ENCODE data around the gene CPN2. TPM values are rescaled to one million over a fixed set of nuclear protein-coding genes. Genes with fewer than 3 reads are reported as not detected.

Gene CPN2
- polyA plus RNA-seq, 4 donors, result 0.16 to 1.0 (median 0.44) TPM

GRCh38 chr3:194315965-194316361, 35.2 kb downstream of the CPN2 start:
- no peak for DNase-seq (ENCODE audit: low read depth in 4 of 4, low spot score in 3 of 4)

- peak in 1 of 4 donors; percentile 76 for DNase-seq (ENCODE audit: low read depth in 4 of 4, low spot score in 3 of 4)
Measured at GRCh38 chr3:194315088-194315964, 35.8 kb downstream of the CPN2 start.

DNA sequence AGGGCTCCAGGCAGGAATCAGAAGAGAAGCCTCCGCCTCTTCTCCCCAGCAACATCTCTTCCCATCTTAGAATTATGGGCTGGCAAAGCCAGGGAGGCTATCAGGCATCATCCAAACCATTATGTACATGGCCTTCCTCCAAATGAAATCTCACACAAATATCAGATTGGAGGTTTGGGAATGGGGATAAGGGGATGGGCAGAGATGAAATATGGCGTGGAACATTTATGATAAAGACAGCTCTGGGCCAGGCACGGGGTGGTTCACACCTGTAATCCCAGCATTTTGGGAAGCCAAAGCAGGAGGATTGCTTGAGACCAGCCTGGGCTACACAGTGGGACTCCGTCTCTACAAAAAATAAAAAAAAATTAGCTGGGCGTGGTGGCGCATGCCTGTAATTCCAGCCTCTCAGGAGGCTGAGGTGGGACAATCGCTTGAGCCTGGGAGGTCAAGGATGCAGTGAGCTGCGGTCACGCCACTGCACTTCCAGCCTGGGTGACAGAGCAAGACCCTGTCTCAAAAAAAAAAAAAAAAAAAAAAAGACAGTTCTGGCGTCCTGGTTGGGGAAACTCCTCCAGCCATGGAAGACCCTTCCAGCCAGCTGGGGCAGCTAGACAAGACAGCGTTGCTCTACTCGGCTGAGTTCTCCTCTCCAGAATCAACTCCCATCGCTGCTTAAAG, 36.6 kb downstream of the CPN2 start:
- no peak for DNase-seq (ENCODE audit: low read depth in 4 of 4, low spot score in 3 of 4)

GRCh38 chr3:194313560-194314387, 37.4 kb downstream of the CPN2 start:
- DNase-seq (ENCODE audit: low read depth in 4 of 4, low spot score in 3 of 4), result no peak

DNA sequence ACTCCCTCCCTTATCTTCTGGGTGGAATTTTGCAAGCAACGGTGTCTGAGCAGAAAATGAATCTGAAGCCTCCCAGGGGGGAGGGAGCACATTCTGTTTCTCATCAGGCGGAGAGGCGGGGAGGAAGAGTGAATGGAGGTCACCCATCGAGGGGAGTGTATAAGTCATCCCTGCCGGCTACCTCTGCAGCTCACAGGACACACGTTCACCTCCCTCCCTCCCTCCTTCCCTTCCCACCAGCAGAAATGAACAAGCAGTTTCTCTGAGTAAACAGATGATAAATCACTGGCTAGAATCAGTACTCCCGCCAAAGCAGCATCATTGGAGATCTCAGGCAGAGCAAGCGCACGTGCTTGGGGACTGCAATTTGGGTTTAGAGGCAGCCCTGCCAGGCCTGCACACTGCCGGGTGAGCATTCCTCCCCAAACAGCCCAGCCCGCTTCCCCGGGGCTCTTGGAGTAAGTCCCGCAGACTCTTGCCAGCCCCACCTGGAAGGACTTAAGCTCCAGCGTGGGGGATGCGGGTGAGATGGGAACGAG, 38.3 kb downstream of the CPN2 start:
- no peak for DNase-seq (ENCODE audit: low read depth in 4 of 4, low spot score in 3 of 4)

- no peak for DNase-seq (ENCODE audit: low read depth in 4 of 4, low spot score in 3 of 4)
Measured at GRCh38 chr3:194312186-194312742, 38.9 kb downstream of the CPN2 start.

GRCh38 chr3:194311000-194311399, 40.1 kb downstream of the CPN2 start:
- DNase-seq (ENCODE audit: low read depth in 4 of 4, low spot score in 3 of 4), result no peak

- no peak for DNase-seq (ENCODE audit: low read depth in 4 of 4, low spot score in 3 of 4)
Measured at GRCh38 chr3:194310060-194310835, 40.9 kb downstream of the CPN2 start.

DNA sequence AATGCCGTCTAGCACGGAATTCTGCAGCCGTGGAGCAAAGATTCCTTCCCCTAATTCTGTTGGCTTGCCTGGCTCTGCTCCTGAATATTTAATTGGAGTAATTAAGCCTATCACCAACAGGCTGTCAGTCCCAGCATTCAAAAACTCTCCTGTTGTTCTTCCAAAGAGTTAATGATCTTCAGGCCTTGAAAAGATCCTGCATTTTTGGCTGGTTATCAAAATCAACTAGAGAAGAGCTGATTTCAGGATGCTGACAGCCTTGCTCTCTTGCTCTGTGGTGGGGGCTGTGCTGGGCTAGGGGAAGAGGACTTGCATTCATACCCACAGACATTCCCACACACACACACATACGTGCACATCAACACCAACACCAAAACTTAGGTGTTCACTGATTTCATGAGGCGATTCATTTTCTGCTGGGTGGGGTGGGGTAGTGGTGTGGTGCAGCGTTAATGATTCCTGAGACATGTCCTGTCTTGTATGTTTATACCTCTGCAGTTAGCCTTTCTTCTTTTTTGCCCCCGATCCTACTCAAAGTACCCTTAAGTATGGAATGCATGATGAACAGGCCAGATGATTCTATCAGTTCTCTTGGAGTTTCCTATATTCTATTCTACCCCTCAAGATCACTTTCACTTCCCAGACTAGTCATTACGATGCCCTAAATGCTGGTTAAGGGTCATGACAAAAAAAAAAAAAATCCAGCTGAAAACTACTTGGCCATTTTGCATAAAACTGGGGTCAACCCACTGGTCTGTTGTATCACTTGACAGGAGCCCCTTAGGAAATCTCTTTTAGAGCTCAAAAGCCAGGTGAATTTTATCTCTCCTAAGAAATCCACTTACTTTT, 42.3 kb downstream of the CPN2 start:
- no peak for DNase-seq (ENCODE audit: low read depth in 4 of 4, low spot score in 3 of 4)

DNA sequence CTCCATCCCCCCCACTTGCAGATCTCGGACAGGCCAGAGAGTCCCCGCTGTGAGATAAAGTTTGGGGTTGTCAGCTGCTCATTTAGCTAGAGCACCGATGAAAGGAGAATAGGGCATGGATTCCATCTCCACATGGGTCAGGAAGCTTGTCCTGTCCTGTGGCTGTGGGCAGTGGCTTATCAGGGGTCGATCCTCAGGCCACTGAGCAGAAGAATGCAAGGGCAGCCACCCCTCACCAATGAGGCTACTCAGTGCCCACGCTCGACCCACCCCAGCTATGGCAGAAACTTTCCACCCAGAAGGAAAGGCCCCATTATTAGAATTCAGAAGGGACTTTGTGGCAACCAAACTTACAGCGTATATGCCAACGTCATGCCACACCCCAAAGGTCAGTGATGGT, 43.3 kb downstream of the CPN2 start:
- DNase-seq (ENCODE audit: low read depth in 4 of 4, low spot score in 3 of 4), result no peak

DNA sequence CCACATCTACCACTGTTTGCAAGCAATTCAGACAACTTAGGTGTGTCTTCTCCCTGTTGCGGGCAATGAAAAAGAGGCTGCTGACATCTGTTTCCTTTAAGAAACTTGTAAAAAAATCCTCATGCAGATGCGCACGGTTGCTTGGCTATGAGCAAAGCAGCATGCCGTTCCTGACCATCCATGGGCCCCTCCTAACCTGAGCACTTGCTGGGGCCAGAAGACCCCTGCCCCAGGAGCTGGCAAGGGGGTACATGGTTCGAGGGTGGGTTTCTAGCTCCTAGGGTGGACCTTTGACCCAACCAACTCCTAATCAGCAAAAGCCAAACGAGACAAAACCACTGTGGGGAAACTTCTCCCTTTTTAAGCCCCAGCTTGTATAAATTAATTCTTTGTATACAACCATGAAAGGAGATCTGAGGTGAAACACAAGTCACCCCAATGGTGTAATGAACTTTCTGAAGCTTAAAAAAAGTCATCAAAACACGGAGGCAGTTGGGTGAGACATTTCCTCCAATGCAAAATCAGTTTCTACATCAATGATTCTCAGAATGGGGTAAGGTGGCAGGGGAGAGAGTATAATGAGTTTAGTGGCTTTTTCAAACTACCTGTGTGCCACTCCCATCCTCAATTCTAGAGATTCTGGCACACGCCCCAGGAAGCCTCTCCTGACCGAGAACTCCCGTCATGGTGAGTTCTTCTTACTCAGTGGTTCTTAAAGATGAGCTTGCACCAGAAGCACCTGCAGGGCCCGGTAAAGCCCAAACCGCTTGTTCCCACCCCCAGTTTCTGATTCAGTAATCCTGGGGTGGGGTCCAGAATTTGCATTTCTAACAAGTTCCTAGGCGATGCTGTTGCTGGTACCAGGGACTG, 44.1 kb downstream of the CPN2 start:
- no peak for DNase-seq (ENCODE audit: low read depth in 4 of 4, low spot score in 3 of 4)

- DNase-seq (ENCODE audit: low read depth in 4 of 4, low spot score in 3 of 4), result no peak
Measured at GRCh38 chr3:194306109-194306686, 44.9 kb downstream of the CPN2 start.

DNA sequence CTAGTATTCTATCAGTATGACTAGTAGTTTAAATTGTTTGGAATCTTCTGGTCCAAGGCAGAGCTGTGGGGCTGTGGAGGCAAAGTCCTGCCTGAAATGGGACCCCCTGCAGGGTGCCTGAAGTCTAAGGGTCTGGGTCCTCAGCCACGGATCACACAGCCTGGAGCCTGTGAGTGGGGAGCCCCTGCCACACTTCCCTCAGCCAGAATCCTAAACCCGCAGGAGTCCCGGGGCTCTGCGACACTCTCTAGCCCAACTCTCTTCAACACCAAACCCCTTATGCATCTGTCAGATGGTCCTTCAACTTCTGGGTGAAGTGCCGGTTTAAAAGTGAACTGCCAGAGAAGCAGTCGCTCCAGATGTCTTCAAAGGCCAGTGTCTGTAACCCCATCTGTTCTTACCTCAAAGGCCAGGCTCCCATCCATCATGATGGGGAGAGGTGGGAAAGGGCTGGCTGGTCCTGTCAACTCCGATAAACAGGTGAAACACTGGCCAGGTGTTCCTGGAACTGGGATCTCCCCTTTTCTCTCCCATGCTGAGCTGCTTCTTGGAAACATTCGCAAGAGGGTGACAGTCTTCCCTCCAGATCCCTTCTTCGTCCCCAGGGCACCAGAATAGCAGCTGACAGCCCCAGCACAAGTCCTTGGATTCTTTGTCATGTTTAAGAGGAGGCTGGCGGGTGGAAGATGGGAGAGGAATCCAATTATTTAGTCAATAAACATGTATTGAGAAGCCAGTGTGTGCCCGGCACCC, 45.6 kb downstream of the CPN2 start:
- DNase-seq (ENCODE audit: low read depth in 4 of 4, low spot score in 3 of 4), result no peak

DNA sequence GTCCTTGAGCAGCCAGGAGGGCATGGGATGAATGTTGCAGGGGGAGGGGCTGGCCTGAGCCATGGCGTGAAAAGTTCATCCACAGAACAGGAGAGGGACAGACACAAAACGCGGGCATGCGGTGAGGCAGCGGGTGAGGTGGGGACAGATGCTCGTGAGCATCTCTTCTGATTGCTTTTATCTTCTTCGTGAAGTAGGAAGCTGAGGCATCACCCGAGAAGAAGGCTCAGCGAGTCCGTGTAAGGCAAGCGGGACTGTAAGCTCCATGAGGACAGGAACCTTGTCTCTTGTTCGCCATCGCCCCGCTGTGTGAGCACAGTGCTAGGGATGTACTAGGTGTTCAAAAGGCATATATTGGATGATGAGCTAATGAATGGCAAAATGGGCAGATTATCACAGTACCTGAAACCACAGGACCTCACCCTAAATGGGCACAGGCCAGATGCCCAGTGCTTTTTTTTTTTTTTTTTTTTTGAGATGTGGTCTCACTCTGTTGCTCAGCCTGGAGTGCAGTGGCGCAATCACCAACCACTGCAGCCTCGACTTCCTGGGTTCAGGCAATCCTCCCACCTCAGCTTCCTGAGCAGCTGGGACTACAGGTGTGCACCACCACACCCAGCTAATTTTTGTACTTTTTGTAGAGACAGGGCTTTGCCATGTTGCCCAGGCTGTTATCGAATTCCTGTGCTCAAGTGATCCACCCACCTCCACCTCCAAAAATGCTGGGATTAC, 46.8 kb downstream of the CPN2 start:
- DNase-seq (ENCODE audit: low read depth in 4 of 4, low spot score in 3 of 4), result no peak

GRCh38 chr3:194303749-194304148, 47.4 kb downstream of the CPN2 start:
- DNase-seq (ENCODE audit: low read depth in 4 of 4, low spot score in 3 of 4), result no peak

DNA sequence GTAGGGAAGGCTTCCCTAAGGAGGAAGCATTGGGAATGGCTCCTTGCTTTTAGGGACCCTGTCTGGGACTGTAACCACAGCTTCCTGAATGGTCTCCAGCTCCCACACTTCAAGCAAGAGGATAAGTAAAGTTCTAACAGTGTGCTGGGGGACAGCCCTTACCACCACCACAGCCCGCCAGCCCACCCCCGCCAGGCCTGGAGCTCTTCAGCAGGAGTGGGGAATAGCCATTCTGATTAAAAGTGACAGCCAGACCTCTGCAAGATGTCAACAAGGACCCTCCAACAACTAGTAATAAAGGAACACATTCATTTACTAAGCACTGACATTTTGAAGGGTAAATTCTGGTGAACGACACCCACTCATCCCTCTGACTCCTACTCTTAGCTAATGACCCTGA, 49.4 kb downstream of the CPN2 start:
- no peak for DNase-seq (ENCODE audit: low read depth in 4 of 4, low spot score in 3 of 4)

Data from left renal pelvis (tissue), 4 donors.